ENCODE measurements around the gene MMADHC. TPM values are rescaled to one million over a fixed set of nuclear protein-coding genes. Genes with fewer than 3 reads are reported as not detected.

Gene MMADHC
- total and polyA plus RNA-seq, 4 donors = 67.8 to 97.5 (median 88.0) TPM

- Histone ChIP-seq H3K4me3 (ENCODE audit: low read depth in 1 of 3, low read length in 3 of 3) (no peak overlapping the region), H3K27me3 (ENCODE audit: control insufficient read depth in 4 of 4, insufficient read depth in 4 of 4, low read length in 3 of 4) (no peaks in the 10 kb centered on the region), H3K4me1 (ENCODE audit: control insufficient read depth in 4 of 4, insufficient read depth in 4 of 4, low read length in 3 of 4) (peaks cover 5 to 19% (median 16%) of the 10 kb centered on the region in 4 donors), H3K9ac (ENCODE audit: low read depth in 1 of 2, low read length in 2 of 2) (no peak overlapping the region), H3K36me3 (ENCODE audit: control insufficient read depth in 4 of 4, insufficient read depth in 3 of 4, low read depth in 1 of 4, low read length in 3 of 4) (peaks cover 6 to 61% (median 40%) of the 10 kb centered on the region in 4 donors), H3K9me3 (ENCODE audit: control insufficient read depth in 4 of 4, low read length in 3 of 4) (no peaks in the 10 kb centered on the region), H3K27ac (ENCODE audit: low read depth in 1 of 2, low read length in 2 of 2) (no peak overlapping the region)
- DNase-seq (ENCODE audit: low spot score) = no peak
- TF ChIP-seq MAX (IDR thresholded peaks at IDR 0.05) = no peak
- WGBS = 80% methylated on average over 2 of the region's 2 CpGs
These were observed 11.8 kb downstream of the MMADHC start for GRCh38 chr2:149575752-149576151.

GRCh38 chr2:149575277-149575676, 12.3 kb downstream of the MMADHC start:
- no peak overlapping the region for H3K4me3 ChIP-seq (ENCODE audit: low read depth in 1 of 3, low read length in 3 of 3)
- TF ChIP-seq CTCF (IDR thresholded peaks at IDR 0.05; ENCODE audit: low read depth, low read length, missing input control) (no peak), GABPA (IDR thresholded peaks at IDR 0.05 in 1 of 2, conservative IDR thresholded peaks at IDR 0.05 in 1 of 2) (no peak), ATF3 (IDR thresholded peaks at IDR 0.05) (no peak), ZBTB33 (IDR thresholded peaks at IDR 0.05) (no peak), MAX (IDR thresholded peaks at IDR 0.05) (no peak), HNF4G (IDR thresholded peaks at IDR 0.05) (no peak), NR2F2 (IDR thresholded peaks at IDR 0.05) (no peak), RXRA (IDR thresholded peaks at IDR 0.05) (no peak), EGR1 (IDR thresholded peaks at IDR 0.05; ENCODE audit: low read depth in 2 of 2) (no peak), FOXA2 (IDR thresholded peaks at IDR 0.05) (no peak), SP1 (IDR thresholded peaks at IDR 0.05) (no peak), JUND (IDR thresholded peaks at IDR 0.05) (no peak)
- no peaks in the 10 kb centered on the region for H3K27me3 ChIP-seq (ENCODE audit: control insufficient read depth in 4 of 4, insufficient read depth in 4 of 4, low read length in 3 of 4)
- no peaks in the 10 kb centered on the region for H3K9me3 ChIP-seq (ENCODE audit: control insufficient read depth in 4 of 4, low read length in 3 of 4)
- peaks cover 6 to 66% (median 39%) of the 10 kb centered on the region in 4 donors for H3K36me3 ChIP-seq (ENCODE audit: control insufficient read depth in 4 of 4, insufficient read depth in 3 of 4, low read depth in 1 of 4, low read length in 3 of 4)
- H3K4me1 ChIP-seq (ENCODE audit: control insufficient read depth in 4 of 4, insufficient read depth in 4 of 4, low read length in 3 of 4) = peaks cover 3 to 19% (median 16%) of the 10 kb centered on the region in 4 donors
- no peak overlapping the region for H3K27ac ChIP-seq (ENCODE audit: low read depth in 1 of 2, low read length in 2 of 2)
- no peak overlapping the region for H3K9ac ChIP-seq (ENCODE audit: low read depth in 1 of 2, low read length in 2 of 2)
- no peak for DNase-seq (ENCODE audit: low spot score)

GRCh38 chr2:149573760-149574159, 13.8 kb downstream of the MMADHC start:
- Histone ChIP-seq H3K27me3 (ENCODE audit: control insufficient read depth in 4 of 4, insufficient read depth in 4 of 4, low read length in 3 of 4) (no peaks in the 10 kb centered on the region), H3K4me1 (ENCODE audit: control insufficient read depth in 4 of 4, insufficient read depth in 4 of 4, low read length in 3 of 4) (peaks cover 1 to 21% (median 15%) of the 10 kb centered on the region in 4 donors), H3K27ac (ENCODE audit: low read depth in 1 of 2, low read length in 2 of 2) (no peak overlapping the region), H3K9ac (ENCODE audit: low read depth in 1 of 2, low read length in 2 of 2) (no peak overlapping the region), H3K9me3 (ENCODE audit: control insufficient read depth in 4 of 4, low read length in 3 of 4) (no peaks in the 10 kb centered on the region), H3K4me3 (ENCODE audit: low read depth in 1 of 3, low read length in 3 of 3) (no peak overlapping the region), H3K36me3 (ENCODE audit: control insufficient read depth in 4 of 4, insufficient read depth in 3 of 4, low read depth in 1 of 4, low read length in 3 of 4) (peaks cover 5 to 65% (median 42%) of the 10 kb centered on the region in 4 donors)
- no peak for TF ChIP-seq TAF1 (conservative IDR thresholded peaks at IDR 0.05)
- TF ChIP-seq YY1 (IDR thresholded peaks at IDR 0.05) = no peak
- peak; percentile 56 to 59 for TF ChIP-seq RAD21 (IDR thresholded peaks at IDR 0.05)
- 28% methylated on average over 2 of the region's 2 CpGs for WGBS
- no peak for DNase-seq (ENCODE audit: low spot score)

Data from liver (tissue), 9 donors.